NCI-H2081 treated with DMSO at 0.1 percent for 48 hours (cell line): ENCODE data around the gene HSF4.
"Not testable (repeated sequence)": the region's sequence is repeated elsewhere in the genome, so short reads cannot be mapped to it uniquely, and the experiment has no call there.

Source experiments
- DNase-seq: peaks from one replicate; lab custom pipeline; 2025; lab: John Stamatoyannopoulos, UW

The HSF4 gene, protein sequence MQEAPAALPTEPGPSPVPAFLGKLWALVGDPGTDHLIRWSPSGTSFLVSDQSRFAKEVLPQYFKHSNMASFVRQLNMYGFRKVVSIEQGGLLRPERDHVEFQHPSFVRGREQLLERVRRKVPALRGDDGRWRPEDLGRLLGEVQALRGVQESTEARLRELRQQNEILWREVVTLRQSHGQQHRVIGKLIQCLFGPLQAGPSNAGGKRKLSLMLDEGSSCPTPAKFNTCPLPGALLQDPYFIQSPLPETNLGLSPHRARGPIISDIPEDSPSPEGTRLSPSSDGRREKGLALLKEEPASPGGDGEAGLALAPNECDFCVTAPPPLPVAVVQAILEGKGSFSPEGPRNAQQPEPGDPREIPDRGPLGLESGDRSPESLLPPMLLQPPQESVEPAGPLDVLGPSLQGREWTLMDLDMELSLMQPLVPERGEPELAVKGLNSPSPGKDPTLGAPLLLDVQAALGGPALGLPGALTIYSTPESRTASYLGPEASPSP

DNA sequence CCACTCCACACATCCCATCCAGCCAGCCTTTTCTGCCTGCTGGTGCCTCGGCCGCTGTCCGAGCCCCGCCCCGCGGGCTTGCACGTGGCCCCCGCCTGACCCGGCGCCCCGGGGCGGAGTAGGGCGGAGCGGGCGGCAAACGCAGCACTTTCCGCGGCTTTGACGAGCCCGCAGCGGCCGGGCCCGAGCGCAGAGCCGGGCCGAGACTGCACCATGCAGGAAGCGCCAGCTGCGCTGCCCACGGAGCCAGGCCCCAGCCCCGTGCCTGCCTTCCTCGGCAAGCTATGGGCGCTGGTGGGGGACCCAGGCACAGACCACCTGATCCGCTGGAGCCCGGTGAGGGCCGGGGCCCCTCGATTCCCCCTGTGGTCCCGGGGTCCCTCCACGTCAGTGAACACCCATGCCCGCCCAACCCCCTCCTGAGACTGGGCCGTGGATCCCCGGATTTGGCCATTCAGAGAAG is at the start of gene HSF4:
Gene HSF4 (plus strand): TSS at position 147 of the 463 bp plus-strand sequence. CDS start 67 bp downstream, at position 214.
- no peak for DNase-seq

DNA sequence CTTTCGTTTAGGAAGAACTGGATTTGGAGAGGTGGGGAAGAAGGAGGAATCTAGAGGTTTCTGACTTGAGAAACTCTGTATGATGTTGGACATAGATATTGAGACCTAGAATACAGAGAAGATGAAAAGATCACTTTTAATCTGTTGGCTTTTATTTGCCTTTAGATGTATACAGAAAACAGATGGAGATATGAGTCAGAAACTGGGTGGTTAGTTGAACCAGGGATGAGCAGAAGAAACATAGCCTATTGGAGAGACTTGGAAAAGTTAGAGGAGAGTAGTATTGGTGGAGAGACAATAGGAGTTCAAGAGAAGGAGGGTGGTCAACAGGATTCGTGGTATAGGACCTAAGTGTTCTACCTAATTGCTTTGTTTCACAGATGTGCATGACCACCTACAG is 49.8 kb upstream of the HSF4 start:
- no peak for DNase-seq

DNA sequence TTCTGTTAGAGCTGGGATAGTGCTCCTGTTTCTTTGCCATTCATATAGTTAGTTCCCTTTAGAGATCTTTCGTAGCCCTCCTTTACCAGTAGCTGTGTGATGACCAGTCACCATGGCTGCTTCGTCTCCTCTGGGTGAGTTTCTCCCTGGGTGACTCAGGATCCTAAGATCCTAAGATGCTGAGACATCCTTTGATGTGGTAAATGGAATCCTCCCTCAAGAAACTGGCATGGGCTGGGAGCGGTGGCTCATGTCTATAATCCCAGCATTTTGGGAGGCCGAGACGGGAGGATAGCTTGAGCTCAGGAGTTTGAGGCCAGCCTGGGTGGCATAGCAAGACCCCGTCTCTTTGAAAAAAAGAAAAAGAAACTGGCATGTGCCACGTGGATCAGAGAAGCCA is 48.9 kb upstream of the HSF4 start:
- DNase-seq, result no peak

DNA sequence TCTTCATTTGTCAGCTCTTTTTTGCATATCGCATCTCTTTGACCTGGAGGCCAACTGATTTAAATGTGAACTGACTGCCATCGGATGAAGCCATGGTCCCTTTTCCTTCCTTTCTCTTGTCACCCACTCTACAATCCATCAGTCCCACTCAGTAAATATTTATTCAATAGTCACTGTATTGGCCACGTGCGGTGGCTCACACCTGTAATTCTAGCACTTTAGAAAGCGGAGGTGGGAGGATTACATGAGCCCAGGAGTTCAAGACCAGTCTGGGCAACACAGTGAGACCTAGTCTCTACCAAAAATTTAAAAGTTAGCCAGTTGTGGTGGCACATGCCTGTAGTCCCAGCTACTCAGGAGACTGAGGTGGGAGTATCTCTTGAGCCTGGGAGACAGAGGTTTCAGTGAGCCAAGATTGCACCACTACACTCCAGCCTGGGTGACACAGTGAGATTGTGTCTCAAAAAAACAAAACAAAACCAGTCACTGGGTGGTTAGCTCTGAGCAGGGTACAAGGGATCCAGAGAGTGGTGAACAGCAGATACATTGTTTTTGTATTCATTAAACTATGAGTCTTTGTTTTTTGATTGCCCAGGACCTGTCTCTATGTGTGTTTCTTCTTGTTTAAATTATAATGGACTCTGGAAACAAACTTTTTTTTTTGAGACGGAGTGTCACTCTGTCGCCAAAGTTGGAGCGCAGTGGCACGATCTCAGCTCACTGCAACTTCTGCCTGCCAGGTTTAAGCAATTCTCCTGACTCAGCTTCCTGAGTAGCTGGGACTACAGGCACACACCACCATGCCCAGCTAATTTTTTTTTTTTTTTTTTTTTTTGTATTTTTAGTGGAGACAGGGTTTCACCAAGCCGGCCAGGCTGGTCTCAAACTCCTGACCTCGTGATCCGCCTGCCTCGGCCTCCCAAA is 47.9 kb upstream of the HSF4 start:
- DNase-seq, result no peak

DNA sequence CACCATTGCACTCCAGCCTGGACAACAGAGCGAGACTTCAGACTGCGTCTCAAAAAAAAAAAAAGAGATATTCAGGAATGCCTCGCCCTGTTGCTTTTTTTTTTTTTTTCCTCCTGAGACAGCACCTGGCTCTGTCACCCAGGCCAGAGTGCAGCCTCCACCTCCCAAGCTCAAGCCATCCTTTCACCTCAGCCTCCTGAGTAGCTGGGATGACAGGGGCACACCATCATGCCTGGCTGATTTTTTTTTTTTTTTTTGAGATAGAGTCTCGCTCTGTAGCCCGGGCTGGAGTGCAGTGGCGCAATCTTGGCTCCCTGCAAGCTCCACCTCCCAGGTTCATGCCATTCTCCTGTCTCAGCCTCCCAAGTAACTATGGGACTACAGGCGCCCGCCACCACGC is 46.8 kb upstream of the HSF4 start:
- DNase-seq, result no peak

DNA sequence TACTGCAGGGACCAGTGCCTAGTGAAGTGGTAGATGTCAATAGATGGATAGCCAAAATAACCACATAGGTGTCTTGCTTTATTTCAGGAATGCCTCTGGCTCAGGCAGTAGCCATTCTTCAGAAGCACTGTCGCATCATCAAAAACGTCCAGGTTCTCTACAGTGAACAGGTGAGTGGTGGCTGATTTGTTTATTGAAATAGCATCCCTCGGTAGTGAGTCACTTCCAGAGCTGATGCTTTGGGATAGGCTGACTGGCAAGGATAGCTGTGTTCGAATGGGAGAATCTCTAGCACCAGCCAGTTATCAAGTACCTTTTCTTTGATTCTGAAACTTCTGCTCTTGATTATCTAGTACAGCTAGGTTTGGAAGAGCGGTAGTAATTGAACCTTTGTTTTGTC is 44.5 kb upstream of the HSF4 start:
- DNase-seq, result no peak

DNA sequence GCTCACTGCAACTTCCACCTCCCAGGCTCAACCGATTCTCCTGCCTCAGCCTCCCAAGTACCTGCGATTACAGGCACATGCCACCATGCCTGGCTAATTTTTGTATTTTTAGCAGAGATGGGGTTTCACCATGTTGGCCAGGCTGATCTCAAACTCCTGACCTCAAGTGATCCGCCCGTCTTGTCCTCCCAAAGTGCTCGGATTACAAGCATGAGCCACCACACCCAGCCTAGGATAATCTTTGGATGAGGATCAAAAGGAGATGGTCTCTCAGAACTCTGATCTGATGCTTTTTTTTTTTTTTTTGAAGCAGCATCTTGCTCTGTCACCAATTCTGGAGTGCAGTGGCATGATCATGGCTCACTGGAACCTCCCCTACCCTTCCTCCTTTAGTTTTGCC is 41.7 kb upstream of the HSF4 start:
- DNase-seq, result not testable (repeated sequence)

DNA sequence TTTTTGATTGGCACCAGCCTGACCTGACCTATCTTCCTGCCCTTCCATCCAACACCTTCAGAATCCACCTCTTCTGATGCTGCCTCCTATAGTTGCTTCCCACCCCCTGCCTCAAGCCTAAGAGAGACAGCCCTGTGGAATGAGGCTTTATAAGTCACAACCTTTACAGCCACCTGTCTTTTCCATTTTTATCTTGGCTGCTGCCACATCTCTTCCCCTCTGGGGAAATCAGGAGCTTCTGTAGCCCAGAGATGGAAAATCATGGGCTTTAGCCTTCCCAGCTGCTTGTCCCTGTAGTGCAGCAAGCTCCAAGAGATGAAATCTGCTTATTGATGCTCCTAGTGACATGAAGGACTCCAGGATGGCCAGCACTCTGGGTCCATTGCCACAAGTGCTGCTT is 36.1 kb upstream of the HSF4 start:
- DNase-seq, result no peak

DNA sequence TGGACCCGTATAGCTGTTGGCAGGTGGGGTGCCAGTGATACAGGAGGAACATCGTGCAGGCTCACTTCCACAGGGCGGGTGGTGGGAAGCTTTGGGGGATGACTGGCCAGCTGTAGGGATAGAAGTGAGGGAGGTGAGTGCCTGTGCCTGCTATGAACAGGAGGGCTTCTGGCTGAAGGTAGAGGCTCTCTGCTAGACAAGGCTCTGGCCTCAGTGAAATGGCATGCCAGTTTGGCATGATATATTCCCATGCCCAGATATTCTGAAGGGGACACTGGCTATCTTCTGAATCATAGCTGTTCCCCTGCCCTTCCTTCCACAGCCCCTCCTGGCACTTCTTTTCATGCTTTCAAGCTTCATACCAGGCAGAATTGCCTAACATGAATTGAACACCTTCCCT is 35.7 kb upstream of the HSF4 start:
- DNase-seq, result no peak

DNA sequence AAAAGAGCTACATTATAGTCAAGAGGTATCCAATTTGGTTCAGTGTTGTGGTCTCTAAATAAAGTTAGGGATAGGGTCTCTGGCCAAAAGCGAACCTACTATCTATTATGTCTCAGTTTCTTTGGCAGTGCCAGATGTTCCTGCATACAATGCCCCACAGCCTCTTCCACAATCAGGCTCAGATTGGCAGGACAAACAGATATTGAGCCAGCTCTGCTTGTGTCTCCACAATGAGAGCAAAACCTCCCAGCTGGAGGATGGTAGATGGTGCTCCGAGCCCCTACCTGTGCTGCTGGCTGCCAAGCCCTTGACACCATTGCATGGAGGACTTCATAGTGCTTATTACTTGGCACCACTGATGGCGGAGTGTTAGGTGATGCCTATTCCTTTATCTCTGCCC is 35.1 kb upstream of the HSF4 start:
- no peak for DNase-seq

DNA sequence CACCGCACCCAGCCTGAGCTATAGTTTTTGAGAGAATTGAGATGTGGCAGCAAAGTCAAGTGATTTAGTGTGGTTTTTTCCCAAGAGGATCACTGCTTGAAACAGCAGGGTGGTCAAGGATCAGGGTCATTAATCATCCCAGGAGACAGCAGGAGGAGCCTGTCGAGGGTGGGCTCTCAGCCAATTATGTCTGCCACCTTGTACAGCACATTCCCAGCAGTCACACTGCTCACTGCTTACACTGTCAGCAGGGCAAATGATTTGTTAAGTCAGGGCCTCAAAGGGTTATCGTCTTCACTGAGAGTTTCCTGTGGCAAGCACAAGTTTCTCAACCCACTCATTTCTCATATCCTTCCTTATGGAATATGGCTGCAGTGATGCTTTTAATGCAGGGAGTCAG is 26.9 kb upstream of the HSF4 start:
- DNase-seq, result no peak

DNA sequence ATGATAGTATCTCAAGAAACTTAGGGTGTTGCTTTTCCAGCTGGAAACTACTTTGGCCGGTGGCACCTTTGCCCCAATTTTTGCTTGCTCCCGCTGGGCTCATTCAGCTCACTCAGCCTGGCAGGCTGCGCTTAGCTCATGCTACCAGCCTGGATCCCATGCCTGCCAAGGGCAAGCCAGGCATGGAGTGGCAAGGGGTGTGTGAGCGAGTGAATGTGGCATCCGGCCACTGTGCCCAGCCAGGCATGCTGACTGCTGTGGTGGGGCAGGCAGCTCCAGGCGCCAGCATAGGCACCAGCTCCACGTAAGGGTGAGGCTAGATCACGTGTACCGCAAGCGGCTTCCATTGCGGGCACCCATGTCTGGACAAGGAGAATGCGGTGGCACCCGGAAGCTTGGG is 23.2 kb upstream of the HSF4 start:
- no peak for DNase-seq

DNA sequence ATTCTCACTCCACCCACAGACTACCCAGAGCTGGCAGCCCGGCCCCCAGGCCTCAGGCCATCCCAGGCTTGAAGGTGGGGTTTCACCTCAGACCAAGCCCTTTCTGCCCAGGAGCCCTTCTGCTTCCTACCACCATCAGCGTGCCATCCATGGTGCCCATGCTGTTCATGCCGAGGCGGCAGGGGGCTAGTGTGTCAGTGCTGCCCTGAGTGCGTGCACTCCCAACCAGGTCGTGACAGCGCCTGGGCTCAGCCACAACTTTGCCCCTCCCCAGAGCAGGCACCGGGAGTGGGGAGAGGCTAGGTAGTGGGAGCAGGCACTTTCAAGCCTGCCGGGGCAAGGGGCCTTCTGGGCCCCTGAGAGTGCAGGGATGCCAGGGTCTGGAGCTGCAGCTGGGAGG is 22.2 kb upstream of the HSF4 start:
- DNase-seq, result no peak

DNA sequence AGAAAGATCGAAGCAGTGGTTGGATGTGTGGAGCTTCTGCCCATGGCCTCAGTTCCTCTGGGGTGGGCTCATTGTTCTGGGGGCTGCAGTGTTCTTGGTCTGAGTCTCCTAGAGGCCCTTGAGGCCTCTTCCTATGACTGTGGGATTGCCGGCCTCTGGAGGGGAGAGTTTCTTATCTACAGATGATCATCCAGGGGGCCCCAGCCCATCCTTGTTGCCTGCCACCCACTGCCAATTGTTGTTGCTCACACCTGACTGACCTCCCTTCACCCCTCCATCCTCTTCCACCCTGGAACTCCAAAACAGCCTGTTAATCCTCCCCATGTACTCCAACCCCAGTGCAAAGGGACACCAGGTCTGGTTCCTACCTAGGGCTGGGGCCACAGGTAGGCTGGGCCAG is 19.6 kb upstream of the HSF4 start:
- DNase-seq, result no peak

DNA sequence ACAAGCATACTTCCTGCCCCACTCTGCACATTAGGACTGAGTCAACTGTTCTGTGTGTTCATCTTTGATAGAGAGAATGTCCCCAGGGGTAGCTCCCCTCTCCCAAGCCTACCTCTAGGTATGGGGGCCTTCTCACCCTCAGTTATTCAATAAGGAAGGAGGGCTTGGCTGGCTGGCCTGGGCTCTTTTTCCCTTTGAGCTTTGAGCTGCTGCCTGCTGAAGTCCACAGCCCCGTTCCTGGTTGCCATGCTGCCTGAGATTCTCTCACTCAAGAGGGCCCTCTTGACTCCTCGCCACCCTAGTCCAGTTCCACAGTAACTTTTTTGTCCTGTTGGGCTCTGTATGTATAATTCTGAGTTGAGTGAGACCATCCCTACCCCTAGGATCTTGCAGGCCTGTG is 18.8 kb upstream of the HSF4 start:
- no peak for DNase-seq

DNA sequence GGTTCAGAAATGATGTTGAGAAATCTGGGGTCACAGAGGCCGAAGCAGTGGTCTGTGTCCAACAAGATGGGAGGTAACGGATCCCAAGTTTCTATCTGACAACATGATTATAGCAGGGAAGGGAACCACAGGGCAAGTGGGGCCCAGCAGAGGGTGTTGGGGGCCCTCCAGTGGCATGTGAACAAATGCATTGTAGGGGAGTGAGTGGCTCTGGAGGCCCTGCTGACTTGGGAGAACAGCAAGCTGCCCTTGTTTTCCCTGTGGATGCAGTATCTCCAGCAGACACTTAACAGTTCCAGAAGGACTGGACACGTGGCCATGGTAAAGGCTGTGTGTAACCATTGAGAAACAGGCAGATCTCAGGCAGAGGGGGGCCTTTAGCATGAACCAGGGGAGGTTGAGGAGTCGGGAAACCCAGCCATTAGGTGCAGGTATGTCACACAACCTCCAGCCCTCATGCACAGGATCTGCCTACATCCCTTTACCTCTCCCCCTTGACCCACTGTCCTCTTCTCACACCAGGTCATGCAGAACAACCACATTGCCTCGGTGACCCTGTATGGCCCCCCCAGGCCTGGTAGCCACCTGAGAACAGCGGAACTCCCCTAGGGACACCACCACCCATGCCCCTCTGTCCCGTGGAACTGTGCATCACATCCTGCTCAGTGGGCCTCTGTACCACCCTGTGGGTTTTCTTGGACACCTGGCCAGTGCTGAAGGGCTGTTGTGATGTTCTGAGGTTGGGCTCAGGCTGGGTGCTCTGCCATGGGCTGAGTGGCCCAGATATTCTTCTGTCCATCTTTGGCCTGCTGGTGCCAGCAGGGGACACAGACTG is 17.8 kb upstream of the HSF4 start:
- DNase-seq, result no peak

DNA sequence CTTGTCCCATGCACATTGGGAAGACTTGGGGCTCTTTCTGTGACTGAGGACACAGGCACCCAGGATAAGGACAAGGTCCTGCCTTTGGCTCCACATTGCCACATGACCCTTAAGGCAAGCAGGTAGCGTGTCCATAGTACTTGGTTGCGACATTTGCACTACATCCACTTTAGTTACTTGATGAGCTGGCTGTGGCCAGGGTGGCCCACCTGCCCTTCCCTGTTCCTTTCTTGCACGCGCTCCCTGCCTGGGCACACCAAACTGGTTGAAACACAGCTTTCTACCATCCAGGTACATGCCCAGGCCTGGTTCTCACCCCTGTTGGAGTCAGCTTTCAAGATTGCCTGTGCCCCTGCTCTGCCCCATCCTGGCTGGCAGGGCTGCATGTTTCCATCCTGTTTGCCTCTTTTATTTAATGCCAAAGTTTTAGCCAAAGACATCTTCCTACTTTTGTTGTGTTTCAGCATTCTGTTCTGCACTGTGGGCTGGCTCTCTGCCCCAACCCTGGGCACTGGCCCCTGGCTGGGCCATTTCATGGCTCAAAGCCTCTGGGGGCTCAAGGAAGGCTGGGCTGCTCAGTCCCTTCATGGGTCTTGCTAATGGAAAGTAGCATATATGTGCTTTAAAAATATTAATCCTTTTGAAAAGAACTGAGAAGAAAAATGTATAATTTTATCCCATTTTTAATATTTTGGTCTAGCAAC is 17.0 kb upstream of the HSF4 start:
- DNase-seq, result no peak

DNA sequence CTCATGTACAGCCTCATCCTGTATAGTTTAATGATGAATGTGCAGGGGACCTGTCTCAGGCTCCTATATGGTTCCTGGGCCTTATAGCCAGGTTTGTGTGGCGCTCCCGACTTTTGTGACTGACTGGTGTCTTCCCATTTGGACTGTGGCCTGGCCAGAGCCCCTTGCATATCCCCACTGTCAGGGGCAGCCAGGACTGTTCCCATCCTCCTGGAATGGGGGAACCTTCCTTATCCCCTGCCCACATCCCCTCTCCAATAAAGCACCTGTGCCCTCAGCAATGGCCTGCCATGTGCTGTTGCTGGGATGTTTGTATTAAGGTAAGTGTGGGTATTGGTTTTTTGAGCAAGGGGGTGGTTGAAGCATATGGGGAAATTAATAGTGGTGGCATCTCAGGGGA is 16.3 kb upstream of the HSF4 start:
- DNase-seq, result no peak

DNA sequence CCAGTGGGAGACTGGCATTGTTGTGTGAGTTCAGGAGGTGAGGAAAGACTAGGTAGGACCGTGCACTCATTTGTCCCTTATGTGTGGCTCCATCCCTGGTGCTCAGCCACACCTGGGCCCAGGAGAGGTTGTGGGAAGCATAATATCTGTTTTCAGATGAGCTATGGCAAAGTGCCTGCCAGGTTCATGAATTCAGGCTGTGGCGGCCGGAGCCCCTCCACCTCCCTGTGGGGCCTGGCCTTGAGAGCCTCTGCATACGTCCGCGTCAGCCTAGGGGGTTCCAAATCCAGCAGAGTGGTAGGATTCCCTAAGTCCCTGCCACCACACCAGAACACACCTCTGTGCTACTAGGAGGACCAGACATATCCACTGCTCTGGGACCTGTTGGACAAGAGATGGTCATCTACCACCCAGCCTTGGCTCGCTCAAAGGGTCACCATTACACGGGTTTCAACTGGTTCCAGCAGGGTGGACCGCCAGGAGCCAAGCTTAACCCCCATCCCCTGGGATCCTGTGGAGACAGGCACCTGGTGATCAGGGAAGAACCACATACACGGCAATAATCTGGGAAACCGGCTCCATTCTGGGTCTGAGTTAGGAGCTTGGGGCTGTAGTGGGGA is 15.8 kb upstream of the HSF4 start:
- DNase-seq, result no peak

DNA sequence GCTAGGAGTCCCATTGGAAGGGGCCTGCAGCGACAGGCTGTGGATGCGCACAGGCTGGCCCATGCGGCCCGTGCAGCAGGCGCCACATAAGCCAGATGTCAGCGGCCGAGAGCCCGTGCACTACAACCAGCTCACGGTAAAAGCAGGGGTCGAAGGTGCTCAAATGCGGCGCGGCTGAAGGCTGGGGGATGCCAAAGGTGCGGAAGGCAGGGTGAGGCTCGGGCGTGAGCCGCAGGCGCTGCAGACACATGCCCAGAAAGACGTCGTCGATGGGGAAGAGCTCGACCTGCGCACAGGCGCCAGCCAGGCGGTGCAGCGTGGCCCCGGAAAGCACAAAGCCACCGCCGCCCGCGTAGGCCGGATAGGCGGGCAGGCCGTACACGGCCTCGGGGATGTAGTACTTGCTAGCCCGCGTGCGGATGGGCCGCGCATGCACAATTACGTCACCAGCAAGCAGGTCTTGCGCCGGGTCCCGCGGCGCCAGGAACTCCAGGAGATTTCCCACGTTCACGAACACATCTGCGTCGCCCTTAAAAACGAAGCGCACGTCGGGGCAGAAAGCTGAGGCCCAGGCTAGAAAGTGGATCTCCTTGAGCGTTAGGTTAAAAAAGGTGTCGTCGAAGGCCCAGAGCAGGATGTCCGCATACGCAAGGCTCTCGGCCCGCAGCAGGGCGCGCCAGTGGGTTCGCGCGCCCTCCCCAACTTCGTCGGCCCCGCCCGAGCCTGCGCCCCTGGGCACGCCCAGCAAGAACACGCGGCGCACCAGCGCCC is 15.1 kb upstream of the HSF4 start:
- DNase-seq, result no peak
